GM06990 (cell line): ENCODE results near the gene SNAP23.
A peak's percentile ranks its signal among the peaks of the same experiment; 100 is the strongest.

Source experiments
- DNase-seq: peaks from one replicate; pipeline ENCODE4 v3.0.0-alpha.2; 2011; ENCODE audit not compliant: insufficient read length; ENCODE audit errors: extremely low read depth
- H3K27me3 ChIP-seq: replicated peaks from 2 replicates; pipeline ENCODE4 v1.6.0; 2011; ENCODE audit warnings: low read length; ENCODE audit not compliant: control insufficient read depth, insufficient read depth
- H3K36me3 ChIP-seq: 2 replicates; pipeline ENCODE4 v1.5.1; 2011; ENCODE audit warnings: low read length; ENCODE audit not compliant: control insufficient read depth, insufficient read depth
- H3K4me3 ChIP-seq: replicated peaks from 2 replicates; pipeline ENCODE4 v1.5.1; 2011; ENCODE audit warnings: low read depth, mild to moderate bottlenecking, control low read depth, low read length
- TF ChIP-seq, protein P1 (sequence below): IDR thresholded peaks from 2 replicates; pipeline ENCODE4 v1.5.1; 2011; ENCODE audit warnings: low read length, control low read depth, mild to moderate bottlenecking, inconsistent platforms; ENCODE audit not compliant: insufficient read depth, poor library complexity, severe bottlenecking

SNAP23 gene

DNA sequence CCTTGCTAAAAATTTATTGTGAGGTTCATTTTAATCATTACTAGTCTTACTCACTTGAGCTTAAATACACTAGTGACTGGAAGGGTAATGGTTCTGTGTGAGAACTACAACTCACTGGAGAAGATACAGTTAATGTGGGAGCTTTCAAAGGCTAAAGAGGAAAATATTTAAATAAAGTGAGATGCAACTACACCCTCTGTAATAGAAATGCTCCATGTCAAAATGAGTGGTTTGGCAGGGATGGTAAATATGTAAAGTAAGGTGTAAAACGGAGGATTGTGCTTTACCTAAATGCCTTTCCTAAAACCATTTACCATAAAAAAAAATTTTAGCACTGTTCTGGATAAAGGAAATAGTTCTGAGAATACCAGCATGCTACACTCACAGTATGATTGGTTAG lies 37.8 kb downstream of the SNAP23 start:
- no peak for DNase-seq
- peaks cover 3% of the 10 kb centered on the region for H3K36me3 ChIP-seq
- TF ChIP-seq, protein P1, sequence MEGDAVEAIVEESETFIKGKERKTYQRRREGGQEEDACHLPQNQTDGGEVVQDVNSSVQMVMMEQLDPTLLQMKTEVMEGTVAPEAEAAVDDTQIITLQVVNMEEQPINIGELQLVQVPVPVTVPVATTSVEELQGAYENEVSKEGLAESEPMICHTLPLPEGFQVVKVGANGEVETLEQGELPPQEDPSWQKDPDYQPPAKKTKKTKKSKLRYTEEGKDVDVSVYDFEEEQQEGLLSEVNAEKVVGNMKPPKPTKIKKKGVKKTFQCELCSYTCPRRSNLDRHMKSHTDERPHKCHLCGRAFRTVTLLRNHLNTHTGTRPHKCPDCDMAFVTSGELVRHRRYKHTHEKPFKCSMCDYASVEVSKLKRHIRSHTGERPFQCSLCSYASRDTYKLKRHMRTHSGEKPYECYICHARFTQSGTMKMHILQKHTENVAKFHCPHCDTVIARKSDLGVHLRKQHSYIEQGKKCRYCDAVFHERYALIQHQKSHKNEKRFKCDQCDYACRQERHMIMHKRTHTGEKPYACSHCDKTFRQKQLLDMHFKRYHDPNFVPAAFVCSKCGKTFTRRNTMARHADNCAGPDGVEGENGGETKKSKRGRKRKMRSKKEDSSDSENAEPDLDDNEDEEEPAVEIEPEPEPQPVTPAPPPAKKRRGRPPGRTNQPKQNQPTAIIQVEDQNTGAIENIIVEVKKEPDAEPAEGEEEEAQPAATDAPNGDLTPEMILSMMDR, result no peak
- H3K4me3 ChIP-seq, result no peak overlapping the region
- no peaks in the 10 kb centered on the region for H3K27me3 ChIP-seq

- Histone ChIP-seq H3K27me3 (no peaks in the 10 kb centered on the region), H3K4me3 (no peak overlapping the region), H3K36me3 (peaks cover 1% of the 10 kb centered on the region)
- no peak for DNase-seq
- TF ChIP-seq, protein P1, result no peak
Measured at GRCh38 chr15:42544853-42545629, 49.6 kb downstream of the SNAP23 start.

DNA sequence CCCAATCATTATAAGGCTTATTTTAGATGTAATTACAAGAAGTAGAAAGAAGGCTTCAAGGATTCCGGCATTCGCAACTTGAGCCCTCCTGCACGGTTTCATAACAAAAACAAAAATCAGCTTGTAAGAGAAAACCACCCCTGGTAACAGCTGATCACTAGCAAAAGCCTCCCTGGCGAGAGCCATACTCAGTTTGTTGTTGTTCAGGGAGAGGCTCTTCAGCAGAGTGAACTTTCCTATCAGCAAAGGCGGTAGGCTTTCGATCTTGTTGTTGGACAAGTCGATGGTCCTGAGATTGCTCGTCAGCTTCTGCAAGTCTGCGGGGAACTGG lies 52.4 kb downstream of the SNAP23 start:
- Histone ChIP-seq H3K27me3 (no peaks in the 10 kb centered on the region), H3K36me3 (peaks cover 1% of the 10 kb centered on the region), H3K4me3 (peak overlapping the region; percentile 95)
- TF ChIP-seq, protein P1, result no peak
- DNase-seq, result no peak

GRCh38 chr15:42548249-42549031 lies 53.0 kb downstream of the SNAP23 start, which contains the start of the genes HAUS2 and LRRC57:
Gene HAUS2, plus strand, starts transcription at chr15:42548838. Its CDS starts 35 bp downstream, at chr15:42548873.
Gene LRRC57, minus strand, starts transcription at chr15:42548793. Its CDS starts 359 bp downstream, at chr15:42548434.
- Histone ChIP-seq H3K4me3 (peak within 1 kb of the TSS; percentile 95), H3K27me3 (no peaks in the 10 kb centered on the region), H3K36me3 (peaks cover 1% of the 10 kb centered on the region)
- peak; percentile 91 for DNase-seq
- TF ChIP-seq, protein P1, result no peak

DNA sequence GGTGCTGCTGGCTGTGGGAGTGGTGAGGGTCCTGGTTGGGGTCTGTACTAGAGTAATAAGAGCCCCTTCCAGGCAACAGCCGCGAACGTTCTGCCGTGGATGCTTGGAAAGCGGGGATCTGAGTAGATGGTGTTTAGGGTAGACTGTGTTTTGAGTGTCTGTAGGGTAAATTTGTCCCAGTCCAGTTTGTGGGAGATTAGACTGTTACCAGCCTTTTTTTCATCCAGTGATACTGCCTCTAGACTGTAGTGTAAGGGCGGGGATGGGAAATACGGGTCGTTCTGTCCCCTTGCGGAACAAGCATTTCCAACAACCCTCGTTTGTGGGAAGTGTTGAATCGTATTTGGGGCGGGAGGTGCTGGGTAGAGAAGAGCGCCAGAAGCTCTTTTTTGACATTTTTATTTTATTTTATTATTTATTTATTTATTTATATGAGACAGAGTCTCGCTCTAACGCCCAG lies 53.6 kb downstream of the SNAP23 start:
- TF ChIP-seq, protein P1, result no peak
- DNase-seq, result no peak

More for the DNA sequence above, 53.6 kb downstream of the SNAP23 start:
- Histone ChIP-seq H3K27me3 (no peaks in the 10 kb centered on the region), H3K4me3 (peak overlapping the region; percentile 95), H3K36me3 (peaks cover 1% of the 10 kb centered on the region)
